ENCODE data around the gene NOL9. TPM values are rescaled to one million over a fixed set of nuclear protein-coding genes. Genes with fewer than 3 reads are reported as not detected.
A peak's percentile ranks its signal among the peaks of the same experiment; 100 is the strongest.

Gene NOL9
- total and polyA plus RNA-seq, 3 donors from 2014 or later, result 11.4 to 34.6 (median 29.0) TPM

DNA sequence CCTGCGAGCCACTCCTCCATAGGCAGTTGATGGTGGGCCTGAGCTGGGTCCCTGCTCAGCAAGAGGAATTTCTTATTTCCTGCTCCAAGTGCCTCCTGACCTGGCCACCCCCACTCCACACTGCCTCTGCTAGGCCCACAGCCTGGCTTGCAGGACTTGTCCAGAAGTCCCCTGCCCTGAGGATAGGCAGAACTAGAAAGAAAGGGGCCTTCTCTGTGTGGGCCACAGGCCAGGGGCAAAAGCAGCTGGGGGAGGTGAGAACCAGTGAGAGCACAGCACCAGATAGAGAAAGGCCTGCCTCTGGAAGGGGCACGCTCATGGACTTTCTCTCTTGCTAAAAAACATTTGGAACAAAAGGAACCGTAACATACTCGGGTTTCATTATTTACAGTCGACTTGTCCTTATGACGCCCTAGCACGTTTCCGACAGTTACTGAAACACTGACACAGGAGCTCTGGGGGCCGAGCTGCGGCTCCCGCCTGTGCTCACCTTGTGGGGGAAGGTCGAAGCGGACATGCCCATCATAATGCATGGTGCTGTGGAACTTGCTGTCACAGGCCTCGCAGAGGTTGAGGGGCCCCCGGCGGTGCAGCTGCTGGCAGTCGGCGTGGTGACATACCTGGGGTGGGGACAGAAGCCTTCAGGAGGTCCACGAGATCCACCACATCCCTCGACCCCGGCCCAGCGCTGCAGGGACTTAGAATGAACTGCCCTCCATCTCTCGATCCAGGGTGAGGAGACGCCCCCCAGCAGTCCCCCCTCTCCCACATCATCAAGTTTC is 77.1 kb downstream of the NOL9 start:
- H3K27ac ChIP-seq, result no peak overlapping the region
- no peaks in the 10 kb centered on the region for H3K27me3 ChIP-seq
- no peaks in the 10 kb centered on the region for H3K36me3 ChIP-seq (ENCODE audit: low read depth, missing control alignments)
- intact Hi-C loops (cut with DNase I; ENCODE audit: low total_unique reads), result no loop called here
- WGBS, 2 donors, result 88% methylated on average over 17 to 24 of the region's 24 CpGs
- no peak overlapping the region for H3K4me3 ChIP-seq
- TF ChIP-seq, protein P1, sequence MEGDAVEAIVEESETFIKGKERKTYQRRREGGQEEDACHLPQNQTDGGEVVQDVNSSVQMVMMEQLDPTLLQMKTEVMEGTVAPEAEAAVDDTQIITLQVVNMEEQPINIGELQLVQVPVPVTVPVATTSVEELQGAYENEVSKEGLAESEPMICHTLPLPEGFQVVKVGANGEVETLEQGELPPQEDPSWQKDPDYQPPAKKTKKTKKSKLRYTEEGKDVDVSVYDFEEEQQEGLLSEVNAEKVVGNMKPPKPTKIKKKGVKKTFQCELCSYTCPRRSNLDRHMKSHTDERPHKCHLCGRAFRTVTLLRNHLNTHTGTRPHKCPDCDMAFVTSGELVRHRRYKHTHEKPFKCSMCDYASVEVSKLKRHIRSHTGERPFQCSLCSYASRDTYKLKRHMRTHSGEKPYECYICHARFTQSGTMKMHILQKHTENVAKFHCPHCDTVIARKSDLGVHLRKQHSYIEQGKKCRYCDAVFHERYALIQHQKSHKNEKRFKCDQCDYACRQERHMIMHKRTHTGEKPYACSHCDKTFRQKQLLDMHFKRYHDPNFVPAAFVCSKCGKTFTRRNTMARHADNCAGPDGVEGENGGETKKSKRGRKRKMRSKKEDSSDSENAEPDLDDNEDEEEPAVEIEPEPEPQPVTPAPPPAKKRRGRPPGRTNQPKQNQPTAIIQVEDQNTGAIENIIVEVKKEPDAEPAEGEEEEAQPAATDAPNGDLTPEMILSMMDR (IDR thresholded peaks at IDR 0.05), result no peak
- no peak for TF ChIP-seq POLR2A (IDR thresholded peaks at IDR 0.05)
- no peaks in the 10 kb centered on the region for H3K4me1 ChIP-seq
- no peaks in the 10 kb centered on the region for H3K9me3 ChIP-seq
- DNase-seq, result no peak

- DNase-seq, result no peak
- intact Hi-C loops (cut with DNase I; ENCODE audit: low total_unique reads), result no loop called here
- no peaks in the 10 kb centered on the region for H3K27me3 ChIP-seq
- H3K4me3 ChIP-seq, result no peak overlapping the region
- no peaks in the 10 kb centered on the region for H3K9me3 ChIP-seq
- no peaks in the 10 kb centered on the region for H3K36me3 ChIP-seq (ENCODE audit: low read depth, missing control alignments)
- no peaks in the 10 kb centered on the region for H3K4me1 ChIP-seq
- no peak overlapping the region for H3K27ac ChIP-seq
- TF ChIP-seq, protein P1 (IDR thresholded peaks at IDR 0.05), result no peak
- WGBS, 2 donors, result 93 to 96% methylated on average over 5 of the region's 5 CpGs
Observed at GRCh38 chr1:6476483-6476882, 77.8 kb downstream of the NOL9 start.

DNA sequence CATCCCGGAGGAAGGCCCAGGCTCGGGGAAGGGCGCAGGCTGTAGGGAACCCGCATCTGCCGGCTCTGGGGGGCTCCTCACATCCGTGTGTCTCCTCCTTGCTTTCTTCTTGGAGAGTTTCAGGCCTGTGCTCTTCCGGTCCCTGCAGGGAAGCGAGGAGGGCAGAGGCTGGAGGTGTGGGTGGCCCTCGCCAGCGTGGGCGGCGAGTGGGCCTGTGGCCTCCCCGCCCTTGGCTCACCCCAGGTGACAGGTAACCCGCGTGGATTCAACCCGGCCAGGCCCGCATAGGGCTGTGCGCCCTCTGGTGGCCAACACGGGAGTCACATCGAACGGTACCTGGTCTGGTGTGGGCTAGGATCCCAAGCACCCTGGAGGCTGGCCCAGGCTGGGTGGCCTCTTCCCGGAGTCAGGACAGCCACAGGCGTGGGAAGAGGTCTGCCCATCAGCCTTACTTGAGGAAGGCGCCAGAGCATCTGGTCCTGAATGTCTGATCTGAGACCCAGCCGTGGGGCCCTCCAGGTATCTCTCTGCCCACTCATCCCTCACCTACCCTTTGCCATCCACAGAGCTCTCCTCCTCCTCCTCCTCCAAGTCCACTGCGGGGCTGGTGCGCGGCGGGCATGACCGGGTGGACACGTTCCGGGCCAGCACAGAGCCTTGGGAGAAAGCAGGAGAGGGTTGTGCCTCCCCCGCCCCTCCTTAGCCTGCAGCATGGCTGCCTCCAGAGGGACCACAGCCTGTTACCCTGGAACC is 78.8 kb downstream of the NOL9 start:
- TF ChIP-seq, protein P1 (IDR thresholded peaks at IDR 0.05), result peak; percentile 76 to 89 (median 78)
- TF ChIP-seq POLR2A (IDR thresholded peaks at IDR 0.05), result no peak
- intact Hi-C loops (cut with DNase I; ENCODE audit: low total_unique reads), result no loop called here
- Histone ChIP-seq H3K4me3 (no peak overlapping the region), H3K9me3 (no peaks in the 10 kb centered on the region), H3K36me3 (ENCODE audit: low read depth, missing control alignments) (no peaks in the 10 kb centered on the region), H3K27ac (no peak overlapping the region), H3K27me3 (no peaks in the 10 kb centered on the region), H3K4me1 (no peaks in the 10 kb centered on the region)
- 46 to 47% methylated on average over 16 to 24 of the region's 33 CpGs for WGBS, 2 donors
- peak; percentile 83 for DNase-seq

GRCh38 chr1:6474815-6475282 is 79.5 kb downstream of the NOL9 start:
- DNase-seq, result no peak
- 86 to 90% methylated on average over 13 of the region's 13 CpGs for WGBS, 2 donors
- Histone ChIP-seq H3K4me1 (no peaks in the 10 kb centered on the region), H3K9me3 (no peaks in the 10 kb centered on the region), H3K36me3 (ENCODE audit: low read depth, missing control alignments) (no peaks in the 10 kb centered on the region), H3K4me3 (no peak overlapping the region), H3K27me3 (no peaks in the 10 kb centered on the region), H3K27ac (no peak overlapping the region)
- intact Hi-C loops (cut with DNase I; ENCODE audit: low total_unique reads), result no loop called here
- TF ChIP-seq, protein P1 (IDR thresholded peaks at IDR 0.05), result no peak
